ENCODE data around the gene FAM13A. TPM values are rescaled to one million over a fixed set of nuclear protein-coding genes. Genes with fewer than 3 reads are reported as not detected.

Gene FAM13A
- total and polyA plus RNA-seq, 10 of the 15 experiments (the other 5 are each of a cell fraction or from before 2014, with no cell fraction given) = 0.05 to 1.8 (median 0.27) TPM; not detected in 1

GRCh38 chr4:88969271-88969670 is 87.7 kb downstream of the FAM13A start (continued):
- TF ChIP-seq CEBPB (IDR thresholded peaks at IDR 0.05; ENCODE audit: borderline replicate concordance in 1 of 2, low read depth in 2 of 2, low read length in 2 of 2) (no peak), PAX8 (IDR thresholded peaks at IDR 0.05) (no peak), ETV6 (conservative IDR thresholded peaks at IDR 0.05 in 1 of 2, IDR thresholded peaks at IDR 0.05 in 1 of 2; ENCODE audit: borderline replicate concordance in 1 of 2, low read depth in 1 of 2) (no peak), USF1 (IDR thresholded peaks at IDR 0.05; ENCODE audit: borderline replicate concordance, extremely low read length, insufficient read depth, low read depth, low read length) (no peak), ZNF207 (IDR thresholded peaks at IDR 0.05; ENCODE audit: borderline replicate concordance) (no peak), USF2 (IDR thresholded peaks at IDR 0.05; ENCODE audit: borderline replicate concordance, low read depth, low read length) (no peak)
- TF ChIP-seq, protein P1, sequence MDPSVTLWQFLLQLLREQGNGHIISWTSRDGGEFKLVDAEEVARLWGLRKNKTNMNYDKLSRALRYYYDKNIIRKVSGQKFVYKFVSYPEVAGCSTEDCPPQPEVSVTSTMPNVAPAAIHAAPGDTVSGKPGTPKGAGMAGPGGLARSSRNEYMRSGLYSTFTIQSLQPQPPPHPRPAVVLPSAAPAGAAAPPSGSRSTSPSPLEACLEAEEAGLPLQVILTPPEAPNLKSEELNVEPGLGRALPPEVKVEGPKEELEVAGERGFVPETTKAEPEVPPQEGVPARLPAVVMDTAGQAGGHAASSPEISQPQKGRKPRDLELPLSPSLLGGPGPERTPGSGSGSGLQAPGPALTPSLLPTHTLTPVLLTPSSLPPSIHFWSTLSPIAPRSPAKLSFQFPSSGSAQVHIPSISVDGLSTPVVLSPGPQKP (IDR thresholded peaks at IDR 0.05; ENCODE audit: low read depth, low read length) = no peak

DNA sequence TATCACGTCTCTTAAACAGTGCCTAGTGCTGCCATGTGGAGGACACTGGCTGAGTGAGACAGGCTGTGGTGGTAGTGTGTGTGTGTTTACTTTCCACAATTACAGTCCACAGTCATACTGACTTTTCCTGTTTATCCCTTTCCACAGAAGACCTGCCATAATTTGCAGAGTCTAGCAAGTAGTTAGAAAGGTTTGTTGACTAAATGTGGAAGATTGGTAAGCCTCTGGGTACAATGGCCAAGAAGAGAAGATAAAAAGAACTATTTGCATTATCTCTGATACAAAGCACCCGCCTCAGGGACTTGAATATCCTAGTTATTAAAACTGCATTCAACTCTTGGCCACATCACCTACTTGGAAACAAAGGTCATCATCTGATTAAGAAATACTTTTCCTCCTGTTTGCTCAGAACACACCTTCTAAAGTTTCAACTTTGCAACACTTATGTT is 89.1 kb downstream of the FAM13A start:
- ChIA-PET CTCF (interaction anchor here (1.0 kb wide), 1 partner anchor 11 kb away, joined by 3 read pairs; no protein-coding TSS in a partner anchor), POLR2A (no interaction called here), RAD21 (ENCODE audit: unreplicated experiment) (no interaction called here), SMC1A (ENCODE audit: uncharacterized antibody, unreplicated experiment) (no interaction called here)
- Histone ChIP-seq H3K79me2 (ENCODE audit: control insufficient read depth, insufficient read depth, low read length) (no peaks in the 10 kb centered on the region), H3K36me3 (ENCODE audit: control insufficient read depth in 2 of 2, insufficient read depth in 2 of 2, low read length in 1 of 2) (no peaks in the 10 kb centered on the region), H3K9me3 (replicated peaks; ENCODE audit: control insufficient read depth, insufficient read depth, low read length) (no peaks in the 10 kb centered on the region), H3K4me3 (no peak overlapping the region), H3K4me2 (ENCODE audit: control insufficient read depth, insufficient read depth) (no peak overlapping the region), H3K27ac (ENCODE audit: control insufficient read depth, insufficient read depth) (no peak overlapping the region), H4K20me1 (ENCODE audit: control insufficient read depth, insufficient read depth) (no peaks in the 10 kb centered on the region), H3K9ac (ENCODE audit: control insufficient read depth, insufficient read depth, low read length) (no peak overlapping the region), H3K4me1 (ENCODE audit: control insufficient read depth, insufficient read depth, low read length) (no peaks in the 10 kb centered on the region), H2AFZ (ENCODE audit: control insufficient read depth, low read depth, low read length) (no peak overlapping the region), H3K27me3 (replicated peaks in 1 of 2; ENCODE audit: control insufficient read depth in 2 of 2, insufficient read depth in 2 of 2, low read length in 1 of 2) (no peaks in the 10 kb centered on the region)
- WGBS (ENCODE audit: insufficient coverage, insufficient replicate concordance, low lambda C conversion rate, missing lambda C conversion rate) = 28% methylated on average over 2 of the region's 2 CpGs
- intact Hi-C loops (cut with micrococcal nuclease; ENCODE audit: unreplicated experiment) (no loop called here), in situ Hi-C loops (cut with MboI) (no loop called here)
- FAIRE-seq (no peak), DNase-seq (ENCODE audit: low read depth, low spot score) (no peak), ATAC-seq (no peak)
- BruUV-seq (replicated peaks) = no TSS peak
- TF ChIP-seq SP1 (IDR thresholded peaks at IDR 0.05; ENCODE audit: low read depth, low read length) (no peak), RCOR1 (conservative IDR thresholded peaks at IDR 0.05; ENCODE audit: low read depth, low read length) (no peak), MAX (IDR thresholded peaks at IDR 0.05; ENCODE audit: low read depth, low read length) (no peak), ZBED1 (IDR thresholded peaks at IDR 0.05; ENCODE audit: borderline replicate concordance) (no peak), ZBTB33 (IDR thresholded peaks at IDR 0.05) (no peak), HCFC1 (IDR thresholded peaks at IDR 0.05; ENCODE audit: low read length) (no peak), EZH2 (IDR thresholded peaks at IDR 0.05; ENCODE audit: borderline replicate concordance, control insufficient read depth, low read depth, low read length) (no peak), SUZ12 (IDR thresholded peaks at IDR 0.05; ENCODE audit: unreplicated experiment) (no peak), CBFB (IDR thresholded peaks at IDR 0.05; ENCODE audit: low read depth) (no peak)

Data from GM12878 (cell line).